ENCODE data around the gene DCAF6. TPM values are rescaled to one million over a fixed set of nuclear protein-coding genes. Genes with fewer than 3 reads are reported as not detected.

Gene DCAF6
- total RNA-seq, 1 donor from 2014 or later, result 28.6 TPM

DNA sequence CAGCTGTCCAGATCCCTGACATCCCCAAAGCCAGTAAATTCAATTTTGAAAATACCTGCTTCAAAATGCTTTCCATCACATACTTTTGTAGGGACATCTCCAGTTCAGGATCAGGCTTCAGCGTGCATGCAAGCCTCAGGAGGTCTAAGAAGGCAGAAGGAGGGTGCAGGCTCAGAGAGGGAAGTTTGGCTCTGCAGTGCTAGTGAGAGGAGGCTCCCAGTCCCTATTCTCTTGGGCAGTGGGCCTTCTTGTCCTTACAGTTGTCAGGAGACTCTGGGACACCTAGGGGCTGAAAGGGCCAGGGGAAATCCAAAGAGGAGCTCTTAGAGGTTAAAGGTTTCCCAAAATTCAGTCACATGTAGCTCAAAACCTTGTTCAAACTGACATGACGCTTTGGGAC, 42.7 kb upstream of the DCAF6 start:
- Histone ChIP-seq H2AFZ (replicated peaks) (no peak overlapping the region), H3K27ac (no peak overlapping the region), H3K4me3 (no peak overlapping the region), H3K79me2 (ENCODE audit: low read depth) (no peaks in the 10 kb centered on the region), H4K20me1 (ENCODE audit: low read depth) (no peaks in the 10 kb centered on the region), H3K9ac (no peak overlapping the region), H3K9me3 (ENCODE audit: low read depth) (no peaks in the 10 kb centered on the region), H3K4me2 (no peak overlapping the region), H3F3A (ENCODE audit: low read depth) (no peaks in the 10 kb centered on the region), H3K27me3 (no peaks in the 10 kb centered on the region), H3K36me3 (no peaks in the 10 kb centered on the region), H3K4me1 (peaks cover 3% of the 10 kb centered on the region)
- DNase-seq (ENCODE audit: low spot score), result no peak
- TF ChIP-seq CTCF (IDR thresholded peaks at IDR 0.05) (no peak), EZH2 (IDR thresholded peaks at IDR 0.05) (no peak), EZH2phosphoT487 (IDR thresholded peaks at IDR 0.05) (no peak)
- H3K27me3 Mint-ChIP-seq (ENCODE audit: insufficient read depth, low read depth), result no peaks in the 10 kb centered on the region
- H3K4me1 Mint-ChIP-seq, result no peaks in the 10 kb centered on the region
- H3K36me3 Mint-ChIP-seq, result no peaks in the 10 kb centered on the region
- H3K4me3 Mint-ChIP-seq, result no peak overlapping the region
- H3K27ac Mint-ChIP-seq, result no peak overlapping the region
- H3K9me3 Mint-ChIP-seq, result peaks cover 3% of the 10 kb centered on the region

DNA sequence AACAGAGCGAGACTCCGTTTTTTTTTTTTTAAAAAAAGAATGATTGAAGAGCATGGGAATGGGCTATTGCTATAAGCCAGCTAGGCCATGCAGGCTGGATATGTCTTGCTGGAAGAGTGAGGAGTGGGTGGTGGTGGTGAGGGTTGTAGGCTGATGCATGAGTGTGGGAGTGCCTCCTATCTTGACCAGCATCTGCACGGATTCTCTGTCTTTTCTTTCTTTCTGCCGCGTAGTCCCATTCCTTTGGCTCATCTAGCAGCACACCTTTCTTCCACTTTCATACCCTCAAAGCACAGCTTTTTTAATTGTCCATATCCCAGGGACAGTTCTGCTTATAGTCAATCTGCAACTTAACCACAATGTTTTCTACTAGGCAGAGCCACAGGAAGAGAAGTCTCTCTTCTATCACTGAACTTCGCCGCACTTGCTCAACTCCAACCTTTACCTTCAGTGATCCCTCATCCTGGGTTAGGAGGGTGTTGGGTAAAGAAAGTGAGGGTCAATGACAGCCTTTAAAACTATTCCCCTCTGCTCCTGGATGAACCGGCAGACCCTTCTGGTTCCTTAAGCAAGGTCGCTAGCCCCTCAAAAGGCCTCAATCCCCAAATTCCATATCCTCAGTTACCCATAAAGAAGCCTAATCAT, 37.8 kb upstream of the DCAF6 start:
- Histone ChIP-seq H3K79me2 (ENCODE audit: low read depth) (no peaks in the 10 kb centered on the region), H3K36me3 (no peaks in the 10 kb centered on the region)

GRCh38 chr1:167899253-167899681, 37.2 kb upstream of the DCAF6 start:
- Histone ChIP-seq H2AFZ (replicated peaks) (no peak overlapping the region), H3K4me3 (no peak overlapping the region), H3K27ac (no peak overlapping the region), H3K36me3 (no peaks in the 10 kb centered on the region), H3K79me2 (ENCODE audit: low read depth) (no peaks in the 10 kb centered on the region), H3K27me3 (no peaks in the 10 kb centered on the region), H3K9me3 (ENCODE audit: low read depth) (no peaks in the 10 kb centered on the region), H3K4me1 (no peaks in the 10 kb centered on the region), H3K9ac (no peak overlapping the region), H3F3A (ENCODE audit: low read depth) (no peaks in the 10 kb centered on the region), H3K4me2 (no peak overlapping the region), H4K20me1 (ENCODE audit: low read depth) (no peaks in the 10 kb centered on the region)
- TF ChIP-seq CTCF (IDR thresholded peaks at IDR 0.05) (no peak), EZH2 (IDR thresholded peaks at IDR 0.05) (no peak), EZH2phosphoT487 (IDR thresholded peaks at IDR 0.05) (no peak)
- Mint-ChIP-seq H3K27ac (no peak overlapping the region), H3K4me3 (no peak overlapping the region), H3K27me3 (ENCODE audit: insufficient read depth, low read depth) (no peaks in the 10 kb centered on the region), H3K36me3 (no peaks in the 10 kb centered on the region), H3K9me3 (no peaks in the 10 kb centered on the region), H3K4me1 (peaks cover 5% of the 10 kb centered on the region)
- no peak for DNase-seq (ENCODE audit: low spot score)

More for the DNA sequence above, 37.8 kb upstream of the DCAF6 start:
- H3K27ac ChIP-seq, result no peak overlapping the region
- H4K20me1 ChIP-seq (ENCODE audit: low read depth), result no peaks in the 10 kb centered on the region
- no peaks in the 10 kb centered on the region for H3K4me1 ChIP-seq
- no peak overlapping the region for H3K27ac Mint-ChIP-seq
- peaks cover 2% of the 10 kb centered on the region for H3K4me1 Mint-ChIP-seq
- H3K9me3 ChIP-seq (ENCODE audit: low read depth), result no peaks in the 10 kb centered on the region
- no peak overlapping the region for H3K4me3 ChIP-seq
- no peaks in the 10 kb centered on the region for H3K27me3 ChIP-seq
- H3F3A ChIP-seq (ENCODE audit: low read depth), result no peaks in the 10 kb centered on the region
- no peak for DNase-seq (ENCODE audit: low spot score)
- H3K36me3 Mint-ChIP-seq, result no peaks in the 10 kb centered on the region
- no peaks in the 10 kb centered on the region for H3K9me3 Mint-ChIP-seq
- no peak overlapping the region for H3K9ac ChIP-seq
- no peak overlapping the region for H3K4me3 Mint-ChIP-seq
- no peak overlapping the region for H2AFZ ChIP-seq (replicated peaks)
- no peak for TF ChIP-seq EZH2phosphoT487 (IDR thresholded peaks at IDR 0.05)
- TF ChIP-seq EZH2 (IDR thresholded peaks at IDR 0.05), result no peak
- TF ChIP-seq CTCF (IDR thresholded peaks at IDR 0.05), result no peak
- H3K4me2 ChIP-seq, result no peak overlapping the region
- no peaks in the 10 kb centered on the region for H3K27me3 Mint-ChIP-seq (ENCODE audit: insufficient read depth, low read depth)
